Measurements from ENCODE around the gene NEURL1B. TPM values are rescaled to one million over a fixed set of nuclear protein-coding genes. Genes with fewer than 3 reads are reported as not detected.

The NEURL1B gene
- polyA plus RNA-seq, 1 donor (not counting 4 experiments of a cell fraction or from before 2014, with no cell fraction given) = 0.43 TPM

- Histone ChIP-seq H3K79me2 (ENCODE audit: control insufficient read depth, insufficient read depth, low read length) (no peaks in the 10 kb centered on the region), H3K4me3 (ENCODE audit: control insufficient read depth in 2 of 3, extremely low read depth in 1 of 3, insufficient read depth in 2 of 3, low read depth in 1 of 3, low read length in 3 of 3) (no peak overlapping the region), H3K27ac (ENCODE audit: control insufficient read depth, insufficient read depth, low read length) (no peak overlapping the region), H4K20me1 (ENCODE audit: control insufficient read depth, extremely low read depth, insufficient read depth, low read length) (no peaks in the 10 kb centered on the region), H3K9me3 (ENCODE audit: control insufficient read depth, low read depth, low read length) (no peaks in the 10 kb centered on the region), H3K27me3 (ENCODE audit: control insufficient read depth, extremely low read depth, insufficient read depth, low read length) (peaks cover 17% of the 10 kb centered on the region), H2AFZ (ENCODE audit: control insufficient read depth, low read length) (no peak overlapping the region), H3K9ac (ENCODE audit: control insufficient read depth, extremely low read depth, insufficient read depth, low read length) (no peak overlapping the region), H3K36me3 (ENCODE audit: control insufficient read depth in 2 of 2, extremely low read depth in 1 of 2, insufficient read depth in 2 of 2, low read length in 2 of 2) (no peaks in the 10 kb centered on the region), H3K4me1 (ENCODE audit: control insufficient read depth, extremely low read depth, insufficient read depth, low read length) (no peaks in the 10 kb centered on the region), H3K4me2 (ENCODE audit: control insufficient read depth, extremely low read depth, insufficient read depth, low read depth, low read length) (no peak overlapping the region), H3K9me1 (ENCODE audit: control insufficient read depth, extremely low read depth, insufficient read depth, low read length) (no peaks in the 10 kb centered on the region)
- TF ChIP-seq EZH2 (IDR thresholded peaks at IDR 0.05; ENCODE audit: low read length) (no peak), CTCF (optimal IDR thresholded peaks at IDR 0.05 in 1 of 3, IDR thresholded peaks at IDR 0.05 in 1 of 3, conservative IDR thresholded peaks at IDR 0.05 in 1 of 3; ENCODE audit: extremely low read depth in 1 of 3, insufficient read depth in 2 of 3, low read length in 3 of 3) (no peak)
- FAIRE-seq (no peak), DNase-seq (ENCODE audit: low read depth, low spot score) (no peak)
- dilution Hi-C loops (cut with MboI; ENCODE audit: extremely low pct_ligation_motif_present, low sequenced_read_pairs) = no loop called here
Observed at GRCh38 chr5:172595596-172596455, 45.2 kb upstream of the NEURL1B start.

- no peaks in the 10 kb centered on the region for H3K9me3 ChIP-seq (ENCODE audit: control insufficient read depth, low read depth, low read length)
- no peak overlapping the region for H2AFZ ChIP-seq (ENCODE audit: control insufficient read depth, low read length)
- no peaks in the 10 kb centered on the region for H3K36me3 ChIP-seq (ENCODE audit: control insufficient read depth in 2 of 2, extremely low read depth in 1 of 2, insufficient read depth in 2 of 2, low read length in 2 of 2)
- TF ChIP-seq EZH2 (IDR thresholded peaks at IDR 0.05; ENCODE audit: low read length) (no peak), CTCF (optimal IDR thresholded peaks at IDR 0.05 in 1 of 3, IDR thresholded peaks at IDR 0.05 in 1 of 3, conservative IDR thresholded peaks at IDR 0.05 in 1 of 3; ENCODE audit: extremely low read depth in 1 of 3, insufficient read depth in 2 of 3, low read length in 3 of 3) (no peak)
- no peak overlapping the region for H3K27ac ChIP-seq (ENCODE audit: control insufficient read depth, insufficient read depth, low read length)
- no peak for FAIRE-seq
- H3K4me2 ChIP-seq (ENCODE audit: control insufficient read depth, extremely low read depth, insufficient read depth, low read depth, low read length) = no peak overlapping the region
- dilution Hi-C loops (cut with MboI; ENCODE audit: extremely low pct_ligation_motif_present, low sequenced_read_pairs) = no loop called here
- H3K9me1 ChIP-seq (ENCODE audit: control insufficient read depth, extremely low read depth, insufficient read depth, low read length) = no peaks in the 10 kb centered on the region
- no peak overlapping the region for H3K9ac ChIP-seq (ENCODE audit: control insufficient read depth, extremely low read depth, insufficient read depth, low read length)
- no peaks in the 10 kb centered on the region for H3K4me1 ChIP-seq (ENCODE audit: control insufficient read depth, extremely low read depth, insufficient read depth, low read length)
- no peak for DNase-seq (ENCODE audit: low read depth, low spot score)
- no peaks in the 10 kb centered on the region for H4K20me1 ChIP-seq (ENCODE audit: control insufficient read depth, extremely low read depth, insufficient read depth, low read length)
- H3K79me2 ChIP-seq (ENCODE audit: control insufficient read depth, insufficient read depth, low read length) = no peaks in the 10 kb centered on the region
- H3K27me3 ChIP-seq (ENCODE audit: control insufficient read depth, extremely low read depth, insufficient read depth, low read length) = peaks cover 17% of the 10 kb centered on the region
- no peak overlapping the region for H3K4me3 ChIP-seq (ENCODE audit: control insufficient read depth in 2 of 3, extremely low read depth in 1 of 3, insufficient read depth in 2 of 3, low read depth in 1 of 3, low read length in 3 of 3)
Observed at GRCh38 chr5:172596638-172597231, 44.3 kb upstream of the NEURL1B start.

Measured in keratinocyte (primary cell).